Suppressor macrophage treated with lipopolysaccharide for 1 hour (primary cell): ENCODE measurements around the gene DYNC1I1.

Source experiments
- DNase-seq, 3 donors: peaks; one replicate each; pipeline ENCODE4 v3.0.0-alpha.2; 2020 to 2022

DYNC1I1 gene

DNA sequence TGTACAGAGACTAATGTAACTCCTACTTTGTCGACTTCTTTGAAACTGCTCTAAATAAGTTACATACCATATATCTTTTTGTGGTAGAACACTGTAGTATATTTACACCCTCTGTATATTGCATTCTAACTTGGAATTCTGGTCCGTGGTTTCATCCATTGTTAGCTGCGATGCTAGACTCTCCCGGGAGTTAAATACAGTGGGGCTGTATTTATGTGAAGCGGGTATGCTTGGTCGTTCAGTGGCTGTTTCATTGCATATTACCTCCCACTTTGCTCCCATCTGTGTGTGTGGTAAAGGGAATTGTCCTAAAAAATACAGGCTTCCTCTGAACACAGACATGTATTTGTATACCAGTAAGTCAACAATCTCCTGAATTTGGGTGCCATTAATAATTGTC is 318.4 kb downstream of the DYNC1I1 start:
- no peak for DNase-seq

DNA sequence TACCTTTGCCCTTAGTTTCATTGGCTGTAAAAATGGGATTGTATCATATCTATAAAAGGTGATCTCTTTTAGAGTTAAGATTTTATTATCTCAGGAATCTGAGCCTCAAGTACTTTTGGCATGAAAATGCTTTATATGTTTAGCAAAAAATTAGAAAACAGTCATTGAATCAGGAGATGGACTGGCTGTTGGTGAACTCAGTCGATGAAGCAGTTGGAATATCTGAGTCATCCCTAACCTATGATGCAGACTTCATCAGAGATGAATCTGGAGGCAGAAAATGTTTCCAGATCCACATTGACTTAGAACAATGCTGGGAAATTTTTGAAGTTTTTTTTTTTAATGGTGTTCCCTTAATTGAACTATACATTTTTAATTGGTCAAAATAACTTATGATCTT is 321.1 kb downstream of the DYNC1I1 start:
- no peak for DNase-seq

- no peak for DNase-seq
These were observed 325.5 kb downstream of the DYNC1I1 start for GRCh38 chr7:96097835-96098234.

DNA sequence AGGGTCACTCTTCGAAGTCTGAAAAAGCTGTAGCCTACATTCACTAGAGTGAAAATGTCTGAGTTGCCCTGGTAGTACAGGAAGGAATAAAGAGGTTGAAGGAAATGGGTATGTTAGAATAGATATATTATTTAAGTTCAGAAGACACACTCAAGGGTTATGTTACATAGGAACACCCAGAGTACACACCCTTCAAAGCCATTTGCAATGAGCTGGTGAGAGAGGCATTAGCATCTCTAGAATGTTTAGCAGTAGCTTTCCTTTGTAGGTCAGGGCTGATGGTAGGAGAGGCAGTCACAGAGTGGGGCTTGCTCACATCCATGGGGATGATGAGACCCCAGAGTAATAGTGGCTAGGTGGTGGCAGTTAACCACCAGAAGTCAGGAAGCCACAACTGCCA is 328.4 kb downstream of the DYNC1I1 start:
- no peak for DNase-seq

DNA sequence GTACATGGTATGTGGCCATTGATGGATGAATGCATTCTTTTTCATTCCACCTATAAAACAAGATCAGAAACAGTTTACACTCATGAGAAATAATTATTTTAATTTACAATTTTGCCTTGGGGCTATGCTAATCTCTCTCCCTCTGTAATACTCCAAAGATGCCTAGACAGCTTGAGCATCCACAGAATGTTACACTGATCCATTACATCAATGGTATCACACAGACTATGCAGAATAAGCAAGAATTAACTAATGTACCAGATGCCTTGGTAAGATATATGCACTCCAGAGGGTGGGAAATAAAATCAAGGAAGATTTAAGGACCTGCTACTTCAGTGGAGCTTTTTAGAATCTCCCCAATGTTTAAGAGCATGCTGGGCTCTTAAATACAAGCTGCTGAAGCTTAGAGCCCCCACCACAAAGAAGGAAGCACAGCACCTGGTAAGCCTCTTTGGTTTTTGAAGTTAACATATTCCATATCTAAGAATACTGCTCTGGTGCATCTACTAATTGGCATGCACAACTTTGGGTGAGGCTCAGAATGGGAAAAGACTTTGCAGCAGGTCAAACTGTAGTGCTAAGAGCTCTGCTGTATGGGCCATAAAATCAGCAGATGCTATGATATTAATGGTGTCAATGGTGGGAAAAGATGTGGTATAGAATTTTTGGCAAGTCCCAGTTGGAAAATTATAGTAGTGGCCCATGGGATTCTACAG is 329.9 kb downstream of the DYNC1I1 start:
- no peak for DNase-seq

GRCh38 chr7:96104984-96105383 is 332.6 kb downstream of the DYNC1I1 start:
- no peak for DNase-seq

GRCh38 chr7:96111405-96111804 is 339.1 kb downstream of the DYNC1I1 start:
- DNase-seq = no peak

DNA sequence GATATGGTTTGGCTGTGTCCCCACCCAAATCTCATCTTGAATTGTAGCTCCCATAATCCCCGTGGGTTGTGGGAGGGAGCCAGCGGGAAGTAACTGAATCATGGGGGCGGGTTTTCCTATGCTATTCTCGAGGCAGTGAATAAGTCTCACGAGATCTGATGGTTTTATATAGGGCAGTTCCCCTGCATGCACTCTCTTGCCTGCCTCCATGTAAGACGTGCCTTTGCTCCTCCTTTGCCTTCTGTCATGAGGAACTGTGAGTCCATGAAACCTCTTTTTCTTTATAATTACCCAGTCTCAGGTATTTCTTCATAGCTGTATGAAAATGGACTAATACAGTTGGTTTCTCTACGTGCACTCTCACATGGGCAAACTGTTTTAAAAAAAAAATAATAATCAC is 341.8 kb downstream of the DYNC1I1 start:
- DNase-seq = no peak

DNA sequence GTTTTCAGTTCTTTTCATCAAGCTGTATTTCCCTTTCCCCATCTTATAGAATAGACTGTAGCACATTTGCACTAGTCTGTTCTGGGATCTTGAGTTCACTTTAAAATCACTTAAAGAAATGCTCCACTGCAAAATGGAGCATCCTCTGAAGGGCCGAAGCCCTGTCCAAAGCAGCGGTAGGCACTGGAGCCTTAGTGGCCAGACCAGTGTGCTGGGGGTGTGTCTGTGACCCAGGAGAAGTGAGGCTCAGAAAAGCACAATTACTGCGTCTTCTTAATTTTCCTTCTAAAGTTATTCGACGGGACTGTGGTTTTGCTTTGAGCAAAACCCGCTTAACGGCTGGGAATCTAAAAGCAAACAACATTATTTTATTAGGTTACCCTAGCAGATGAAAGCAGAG is 343.8 kb downstream of the DYNC1I1 start:
- no peak for DNase-seq

DNA sequence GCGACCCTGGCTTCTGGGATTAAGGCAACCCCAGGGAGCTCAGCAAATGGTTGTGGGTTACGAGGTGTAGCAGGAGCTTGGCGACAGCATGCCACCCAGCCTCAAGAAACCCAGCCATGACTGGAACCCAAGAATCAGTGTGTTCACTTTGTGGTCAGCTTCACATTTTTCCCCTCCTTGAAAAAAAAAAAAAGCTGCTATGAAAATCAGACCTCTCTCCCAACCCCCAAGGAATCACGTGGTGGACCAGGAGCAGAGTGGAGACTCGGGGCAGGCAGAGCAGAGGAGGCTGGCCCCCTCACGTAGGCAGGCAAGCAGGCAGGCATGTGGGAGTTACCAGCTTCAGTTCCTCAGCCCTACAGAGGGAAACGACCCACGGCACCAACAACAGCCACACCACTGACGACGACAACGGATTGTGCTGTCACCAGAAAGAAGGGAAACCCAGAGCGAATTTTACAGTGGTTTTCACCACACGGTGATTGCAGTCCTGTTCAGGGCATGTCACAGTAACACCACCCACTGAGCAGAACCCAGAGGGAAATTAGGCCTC is 346.2 kb downstream of the DYNC1I1 start:
- DNase-seq = no peak

DNA sequence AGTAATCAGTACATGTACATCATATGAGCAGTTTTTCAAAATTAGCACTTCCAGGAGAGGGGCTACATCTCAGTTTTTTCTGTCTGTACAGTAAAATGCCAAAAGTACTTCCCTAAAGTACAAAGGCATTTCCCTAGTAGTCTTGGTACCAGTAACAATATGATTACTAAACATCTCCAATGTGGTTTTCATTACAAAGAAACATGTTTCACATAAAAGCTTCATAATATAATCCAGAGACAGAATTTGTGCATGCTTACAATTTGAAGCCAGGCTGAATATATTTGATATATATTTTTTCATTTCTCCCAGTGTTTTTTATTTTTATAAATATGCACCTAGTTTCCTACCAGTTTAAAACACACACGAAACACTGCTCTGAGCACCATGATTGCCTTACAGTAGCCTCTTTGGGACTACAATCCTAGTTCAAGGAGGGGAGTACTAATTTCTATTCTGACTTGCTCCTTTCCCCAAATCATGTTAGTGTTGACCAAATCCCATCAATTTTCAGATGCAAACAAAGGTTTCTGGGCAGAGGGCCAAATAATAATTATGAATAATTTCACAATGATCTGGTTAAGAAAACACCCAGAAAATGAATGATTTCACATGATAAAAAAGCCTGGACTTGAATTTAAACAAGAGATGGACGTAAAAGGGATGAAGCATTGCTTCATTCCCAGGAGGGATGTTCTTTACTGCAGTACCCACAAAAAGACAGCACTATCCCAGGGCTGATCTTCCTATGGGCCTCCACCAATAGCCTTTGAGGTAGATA is 348.3 kb downstream of the DYNC1I1 start:
- no peak for DNase-seq

DNA sequence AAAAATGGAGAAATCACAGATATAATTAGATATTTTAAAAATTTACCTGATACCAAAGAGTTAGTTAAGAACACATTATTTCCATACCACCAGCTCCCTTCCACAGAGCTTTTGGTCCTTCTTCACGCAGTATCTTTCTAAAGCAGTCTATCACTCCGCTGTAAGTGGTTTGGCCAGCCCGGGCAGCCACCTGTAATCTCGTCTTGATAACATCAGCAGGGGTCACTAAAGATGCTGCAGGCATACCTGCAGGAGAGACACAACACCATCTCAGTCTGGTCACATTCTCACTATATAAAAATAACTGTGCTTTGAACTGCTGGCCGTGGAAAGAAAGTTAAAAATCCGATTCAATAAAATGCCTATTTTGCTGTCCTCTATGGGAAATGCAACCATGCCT is 349.4 kb downstream of the DYNC1I1 start:
- DNase-seq = no peak

GRCh38 chr7:96122746-96123145 is 350.4 kb downstream of the DYNC1I1 start:
- DNase-seq = no peak

DNA sequence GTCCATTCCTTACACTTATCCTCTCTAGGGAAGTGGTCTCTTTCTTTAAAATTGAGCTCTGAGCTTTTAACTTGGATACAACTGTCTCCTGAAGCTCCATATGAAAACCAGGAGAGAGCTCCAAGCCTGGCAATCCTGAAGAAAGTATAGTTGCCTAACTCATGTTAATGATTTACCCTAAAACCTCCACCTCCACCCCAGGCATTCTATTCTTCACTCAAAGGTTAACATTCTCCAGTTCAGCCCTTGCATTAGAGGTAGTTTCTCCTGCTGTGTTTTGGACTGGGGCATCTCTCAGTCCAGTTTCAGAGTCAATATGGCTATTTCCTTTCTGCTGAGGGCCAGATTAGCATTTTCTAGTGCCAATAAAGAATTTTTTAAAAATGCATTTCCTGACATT is 354.0 kb downstream of the DYNC1I1 start:
- no peak for DNase-seq

DNA sequence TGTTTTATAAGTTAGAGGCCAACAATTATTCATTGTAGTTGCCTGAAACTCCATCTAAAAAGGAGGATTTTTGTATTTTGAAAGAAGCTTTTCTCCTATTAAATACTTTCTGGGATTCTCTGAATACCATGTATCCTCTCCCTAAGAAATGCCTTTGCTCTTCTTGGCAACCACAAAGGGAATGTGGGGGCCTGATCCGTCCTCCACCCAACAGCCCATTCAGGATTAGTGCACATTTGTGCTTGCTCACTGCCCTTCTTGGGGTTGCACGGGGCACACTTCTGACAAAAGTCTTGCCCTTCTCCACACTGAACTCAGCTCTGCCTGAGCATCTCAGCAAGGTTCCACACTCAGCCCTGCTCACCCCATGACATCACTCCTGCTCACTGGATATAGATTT is 355.4 kb downstream of the DYNC1I1 start:
- no peak for DNase-seq

DNA sequence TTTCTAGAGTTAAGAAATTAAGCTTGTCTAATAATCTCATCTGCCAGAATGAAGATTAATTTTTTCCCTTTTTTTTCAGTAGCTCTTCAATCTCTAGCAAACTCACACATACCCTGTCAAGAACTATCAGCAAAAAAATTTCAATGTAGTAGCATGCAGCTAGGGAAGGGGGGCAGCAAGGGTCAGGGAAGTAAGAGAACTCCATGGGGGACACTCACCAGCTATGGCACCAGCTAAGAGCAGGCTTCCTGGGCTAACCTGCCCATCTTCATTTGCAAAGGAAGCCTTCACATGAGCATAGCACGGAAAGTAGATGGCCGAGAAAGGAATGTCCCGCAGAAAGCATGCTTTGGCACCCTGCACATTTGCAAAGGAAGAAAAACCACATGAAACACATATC is 359.2 kb downstream of the DYNC1I1 start:
- no peak for DNase-seq

GRCh38 chr7:96135241-96135640 is 362.9 kb downstream of the DYNC1I1 start:
- DNase-seq = no peak

DNA sequence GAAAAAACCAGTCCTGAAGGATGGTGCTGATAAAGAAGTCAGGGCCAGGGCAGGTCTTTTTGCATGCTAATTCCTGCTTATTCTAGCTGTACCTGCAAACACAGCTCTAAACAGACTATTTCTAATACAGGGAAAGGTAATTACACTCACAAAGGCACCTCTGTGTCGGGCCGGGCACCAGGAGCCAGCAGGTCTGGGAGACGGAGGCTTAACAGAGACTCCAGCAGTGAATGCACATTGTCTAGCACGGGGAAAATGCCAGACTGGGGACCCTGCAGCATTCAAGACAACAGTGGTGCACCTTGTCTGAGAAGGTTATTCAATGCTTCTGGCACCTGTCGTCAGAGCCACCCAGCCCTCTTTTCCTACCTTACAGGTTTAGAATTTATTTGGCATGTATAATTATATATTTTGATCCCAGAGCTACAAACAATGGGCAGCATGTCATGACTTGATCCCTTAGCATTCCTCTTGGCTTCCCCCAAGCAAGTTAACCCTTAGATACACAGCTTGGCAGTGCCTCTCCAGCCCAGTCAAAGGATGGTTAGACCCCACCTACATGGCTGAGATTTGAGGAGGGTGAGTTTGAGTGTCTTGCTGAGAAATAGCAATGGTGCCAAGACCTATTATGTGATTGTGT is 364.4 kb downstream of the DYNC1I1 start:
- DNase-seq = no peak

- DNase-seq = no peak
These were observed 371.3 kb downstream of the DYNC1I1 start for GRCh38 chr7:96143495-96144259.

GRCh38 chr7:96144260-96144526 is 371.8 kb downstream of the DYNC1I1 start:
- no peak for DNase-seq
